GM19467 (cell line): ENCODE measurements around the gene MMP19.

Experiments used
- ATAC-seq: cut with Tn5 transposase; IDR thresholded peaks from one replicate; pipeline ENCODE4 v1.9.1; 2021; ENCODE audit warnings: mild to moderate bottlenecking, moderate library complexity; ENCODE audit not compliant: unreplicated experiment

Gene MMP19

GRCh38 chr12:55816881-55817344 is 25.8 kb downstream of the MMP19 start:
- ATAC-seq, result no peak

- ATAC-seq, result no peak
These were observed 27.3 kb downstream of the MMP19 start for GRCh38 chr12:55815473-55815872.

- no peak for ATAC-seq
These were observed 28.5 kb downstream of the MMP19 start for GRCh38 chr12:55814257-55814656.

GRCh38 chr12:55812088-55812487 is 30.6 kb downstream of the MMP19 start:
- ATAC-seq, result no peak

- no peak for ATAC-seq
These were observed 33.5 kb downstream of the MMP19 start for GRCh38 chr12:55809274-55809673.

GRCh38 chr12:55806982-55807381 is 35.8 kb downstream of the MMP19 start:
- no peak for ATAC-seq

GRCh38 chr12:55797550-55797949 is 45.2 kb downstream of the MMP19 start:
- ATAC-seq, result no peak

- ATAC-seq, result no peak
These were observed 45.7 kb downstream of the MMP19 start for GRCh38 chr12:55797068-55797467.

- ATAC-seq, result no peak
These were observed 46.8 kb downstream of the MMP19 start for GRCh38 chr12:55795950-55796349.

GRCh38 chr12:55789893-55790292 is 52.8 kb downstream of the MMP19 start:
- ATAC-seq, result no peak

- ATAC-seq, result no peak
These were observed 53.6 kb downstream of the MMP19 start for GRCh38 chr12:55789171-55789570.

- no peak for ATAC-seq
These were observed 54.2 kb downstream of the MMP19 start for GRCh38 chr12:55788546-55788945.
